Gastrocnemius medialis (tissue), 4 donors: Measurements from ENCODE around the gene IL6ST.

ENCODE experiments used
- POLR2A ChIP-seq, 2 donors: fragments of 450-650 bp; IDR thresholded peaks; one replicate each; pipeline ENCODE4 v1.6.1; 2017; ENCODE audit warnings: antibody characterized with exemption in 2 of 2, mild to moderate bottlenecking in 2 of 2, moderate library complexity in 2 of 2
- TF ChIP-seq, protein P1 (sequence below), 5 experiments: fragments of 450-650 bp in 3 of 5; fragments of 200-600 bp in 2 of 5; sonication (generic) in 2 of 5; IDR thresholded peaks in 4 of 5; conservative IDR thresholded peaks in 1 of 5; 1 replicate in 4 of 5; 2 replicates in 1 of 5; pipeline ENCODE4 v1.5.1; 2016 to 2019; ENCODE audit warnings: antibody characterized with exemption in 5 of 5, mild to moderate bottlenecking in 3 of 5, moderate library complexity in 3 of 5

DNA sequence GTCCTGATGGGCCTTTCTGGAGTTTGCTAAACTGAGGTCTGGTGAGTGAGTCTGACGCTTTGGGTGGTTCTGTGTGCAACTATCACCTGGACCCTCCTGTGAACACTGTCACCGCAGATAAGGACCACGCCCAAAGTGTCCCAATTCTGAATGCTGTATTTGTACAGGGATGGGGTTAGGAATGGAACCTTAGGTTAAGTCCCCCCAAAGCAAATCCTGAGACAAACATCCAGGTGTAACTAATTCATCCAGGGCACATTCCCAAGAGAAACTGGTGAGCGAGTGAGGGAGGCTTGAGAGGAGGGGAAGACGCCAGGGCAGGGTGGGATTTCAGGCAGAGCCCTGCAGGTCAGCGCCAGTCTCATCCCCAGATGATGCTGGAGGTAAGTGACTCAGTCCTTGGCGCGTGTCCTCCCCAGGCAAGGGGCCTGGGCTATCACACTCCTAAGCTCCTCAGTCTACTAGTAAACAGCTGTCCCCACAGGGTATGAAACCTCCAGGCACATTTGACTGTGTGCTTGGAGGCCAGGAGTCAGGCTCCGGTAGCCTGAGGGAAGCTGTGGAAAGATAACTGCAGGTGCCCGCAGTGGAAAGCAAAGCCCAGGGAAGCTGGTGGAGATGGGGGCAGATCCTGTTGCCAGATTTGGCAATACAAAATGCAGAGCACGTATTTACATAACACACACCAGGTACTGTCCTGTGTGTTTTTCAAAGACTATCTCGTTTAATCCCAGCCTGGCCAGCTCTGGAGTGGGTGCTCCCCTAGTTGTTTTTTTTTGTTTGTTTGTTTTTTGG, 66.7 kb downstream of the IL6ST start:
- TF ChIP-seq, protein P1, sequence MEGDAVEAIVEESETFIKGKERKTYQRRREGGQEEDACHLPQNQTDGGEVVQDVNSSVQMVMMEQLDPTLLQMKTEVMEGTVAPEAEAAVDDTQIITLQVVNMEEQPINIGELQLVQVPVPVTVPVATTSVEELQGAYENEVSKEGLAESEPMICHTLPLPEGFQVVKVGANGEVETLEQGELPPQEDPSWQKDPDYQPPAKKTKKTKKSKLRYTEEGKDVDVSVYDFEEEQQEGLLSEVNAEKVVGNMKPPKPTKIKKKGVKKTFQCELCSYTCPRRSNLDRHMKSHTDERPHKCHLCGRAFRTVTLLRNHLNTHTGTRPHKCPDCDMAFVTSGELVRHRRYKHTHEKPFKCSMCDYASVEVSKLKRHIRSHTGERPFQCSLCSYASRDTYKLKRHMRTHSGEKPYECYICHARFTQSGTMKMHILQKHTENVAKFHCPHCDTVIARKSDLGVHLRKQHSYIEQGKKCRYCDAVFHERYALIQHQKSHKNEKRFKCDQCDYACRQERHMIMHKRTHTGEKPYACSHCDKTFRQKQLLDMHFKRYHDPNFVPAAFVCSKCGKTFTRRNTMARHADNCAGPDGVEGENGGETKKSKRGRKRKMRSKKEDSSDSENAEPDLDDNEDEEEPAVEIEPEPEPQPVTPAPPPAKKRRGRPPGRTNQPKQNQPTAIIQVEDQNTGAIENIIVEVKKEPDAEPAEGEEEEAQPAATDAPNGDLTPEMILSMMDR (IDR thresholded peaks at IDR 0.05 in 4 of 5, conservative IDR thresholded peaks at IDR 0.05 in 1 of 5): no peak
- no peak for TF ChIP-seq POLR2A (IDR thresholded peaks at IDR 0.05)
